Lower lobe of right lung (tissue), 2 donors: ENCODE data around the gene PSMA6. TPM values are rescaled to one million over a fixed set of nuclear protein-coding genes. Genes with fewer than 3 reads are reported as not detected.

ENCODE experiments used
- ATAC-seq, 2 donors: fragments of 200-7000 bp; cut with Tn5 transposase; one replicate each; pipeline ENCODE4 v1.9.1; 2020 to 2022; ENCODE audit warnings: mild to moderate bottlenecking in 2 of 2, moderate library complexity in 2 of 2
- DNase-seq: peaks from one replicate; pipeline ENCODE4 v3.0.0-alpha.2; 2020
- H3K27ac ChIP-seq: fragments of 200-600 bp; one replicate; pipeline ENCODE4 v1.8.0; 2022
- H3K27me3 ChIP-seq: fragments of 200-600 bp; one replicate; pipeline ENCODE4 v1.8.0; 2022; ENCODE audit warnings: low read depth
- H3K36me3 ChIP-seq: fragments of 200-600 bp; one replicate; pipeline ENCODE4 v1.8.0; 2022; ENCODE audit warnings: mild to moderate bottlenecking
- H3K4me1 ChIP-seq: fragments of 200-600 bp; one replicate; pipeline ENCODE4 v1.8.0; 2022
- H3K4me3 ChIP-seq: fragments of 200-600 bp; one replicate; pipeline ENCODE4 v1.8.0; 2022; ENCODE audit warnings: mild to moderate bottlenecking
- H3K9me3 ChIP-seq: fragments of 200-600 bp; one replicate; pipeline ENCODE4 v1.8.0; 2022
- intact Hi-C: fragments of 100-400 bp; cut with DNase I; formaldehyde crosslinking; loops from one replicate; pipeline ENCODE4 v1.11.0; 2022
- total RNA-seq: library from RNA; stranded (reverse); fragmentation: NEBNext Ultra II Directional; extraction: Animal tissue kit (Norgen Biotek cat#: 25700); gene quantifications from one replicate; pipeline ENCODE4 v1.2.1, GENCODE V29; 2021
- TF ChIP-seq, protein P1 (sequence below): fragments of 200-600 bp; IDR thresholded peaks from one replicate; pipeline ENCODE4 v1.8.0; 2022; ENCODE audit warnings: antibody characterized with exemption, mild to moderate bottlenecking
- donor health status: DM: no; HTN: yes; CAD: no; lungs with severe emphysema.

PSMA6 gene
- total RNA-seq, 1 donor from 2014 or later = 159 TPM

- ATAC-seq = no peak
- no peaks in the 10 kb centered on the region for H3K36me3 ChIP-seq
- TF ChIP-seq, protein P1, sequence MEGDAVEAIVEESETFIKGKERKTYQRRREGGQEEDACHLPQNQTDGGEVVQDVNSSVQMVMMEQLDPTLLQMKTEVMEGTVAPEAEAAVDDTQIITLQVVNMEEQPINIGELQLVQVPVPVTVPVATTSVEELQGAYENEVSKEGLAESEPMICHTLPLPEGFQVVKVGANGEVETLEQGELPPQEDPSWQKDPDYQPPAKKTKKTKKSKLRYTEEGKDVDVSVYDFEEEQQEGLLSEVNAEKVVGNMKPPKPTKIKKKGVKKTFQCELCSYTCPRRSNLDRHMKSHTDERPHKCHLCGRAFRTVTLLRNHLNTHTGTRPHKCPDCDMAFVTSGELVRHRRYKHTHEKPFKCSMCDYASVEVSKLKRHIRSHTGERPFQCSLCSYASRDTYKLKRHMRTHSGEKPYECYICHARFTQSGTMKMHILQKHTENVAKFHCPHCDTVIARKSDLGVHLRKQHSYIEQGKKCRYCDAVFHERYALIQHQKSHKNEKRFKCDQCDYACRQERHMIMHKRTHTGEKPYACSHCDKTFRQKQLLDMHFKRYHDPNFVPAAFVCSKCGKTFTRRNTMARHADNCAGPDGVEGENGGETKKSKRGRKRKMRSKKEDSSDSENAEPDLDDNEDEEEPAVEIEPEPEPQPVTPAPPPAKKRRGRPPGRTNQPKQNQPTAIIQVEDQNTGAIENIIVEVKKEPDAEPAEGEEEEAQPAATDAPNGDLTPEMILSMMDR = no peak
- no peak overlapping the region for H3K27ac ChIP-seq
- H3K27me3 ChIP-seq = no peaks in the 10 kb centered on the region
- DNase-seq = no peak
- intact Hi-C loops = no loop called here
- H3K4me3 ChIP-seq = no peak overlapping the region
- H3K4me1 ChIP-seq = no peaks in the 10 kb centered on the region
- H3K9me3 ChIP-seq = no peaks in the 10 kb centered on the region
These were observed 37.4 kb upstream of the PSMA6 start for GRCh38 chr14:35254736-35255135.

DNA sequence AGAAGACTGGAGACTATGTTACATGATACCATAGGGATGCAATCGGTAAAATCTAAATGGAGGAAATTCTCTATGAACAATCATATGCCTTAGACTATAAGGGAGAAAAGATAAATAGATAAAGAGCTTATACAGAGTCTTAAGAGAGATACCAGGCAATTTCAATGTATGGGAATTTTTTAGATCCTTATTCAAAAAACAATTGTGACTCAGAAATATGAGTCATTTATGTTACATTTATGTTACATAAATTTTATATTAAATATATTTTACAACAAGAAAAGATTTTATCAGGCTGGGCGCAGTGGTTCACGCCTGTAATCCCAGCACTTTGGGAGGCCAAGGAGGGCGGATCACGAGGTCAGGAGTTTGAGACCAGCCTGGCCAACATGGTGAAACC lies 36.5 kb upstream of the PSMA6 start:
- H3K4me3 ChIP-seq = no peak overlapping the region
- no peaks in the 10 kb centered on the region for H3K4me1 ChIP-seq
- no peaks in the 10 kb centered on the region for H3K9me3 ChIP-seq
- TF ChIP-seq, protein P1 = no peak
- ATAC-seq = no peak
- H3K27ac ChIP-seq = no peak overlapping the region
- no peaks in the 10 kb centered on the region for H3K36me3 ChIP-seq
- intact Hi-C loops = no loop called here
- H3K27me3 ChIP-seq = no peaks in the 10 kb centered on the region
- DNase-seq = no peak

DNA sequence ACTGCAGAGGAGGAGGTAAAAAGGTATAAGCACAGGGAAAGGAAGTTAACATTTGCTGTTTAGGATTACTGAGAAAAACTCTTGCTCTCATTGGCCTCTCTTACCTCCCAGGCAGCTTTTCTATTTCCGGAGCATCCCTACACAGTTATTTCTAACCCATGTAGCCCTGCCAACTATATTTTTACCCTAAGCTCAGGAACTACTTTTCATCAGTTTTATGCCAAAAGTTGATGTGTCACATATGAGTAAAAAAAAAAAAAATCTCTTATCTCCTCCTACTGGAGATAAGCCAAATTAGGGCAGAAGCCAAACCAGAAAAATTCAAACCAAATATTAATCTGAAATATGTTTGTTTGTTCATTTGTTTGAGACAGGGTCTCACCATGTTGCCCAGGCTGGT lies 34.4 kb upstream of the PSMA6 start:
- H3K27ac ChIP-seq = no peak overlapping the region
- intact Hi-C loops = no loop called here
- H3K4me3 ChIP-seq = no peak overlapping the region
- ATAC-seq (no peak), DNase-seq (no peak)
- H3K27me3 ChIP-seq = no peaks in the 10 kb centered on the region
- H3K4me1 ChIP-seq = no peaks in the 10 kb centered on the region
- H3K36me3 ChIP-seq = no peaks in the 10 kb centered on the region
- no peaks in the 10 kb centered on the region for H3K9me3 ChIP-seq
- TF ChIP-seq, protein P1 = no peak

- TF ChIP-seq, protein P1 = no peak
- ATAC-seq (no peak), DNase-seq (no peak)
- H3K36me3 ChIP-seq = no peaks in the 10 kb centered on the region
- intact Hi-C loops = no loop called here
- no peak overlapping the region for H3K27ac ChIP-seq
- no peaks in the 10 kb centered on the region for H3K27me3 ChIP-seq
- H3K4me1 ChIP-seq = no peaks in the 10 kb centered on the region
- no peak overlapping the region for H3K4me3 ChIP-seq
- no peaks in the 10 kb centered on the region for H3K9me3 ChIP-seq
These were observed 33.8 kb upstream of the PSMA6 start for GRCh38 chr14:35258420-35258819.

GRCh38 chr14:35261774-35262173 lies 30.4 kb upstream of the PSMA6 start:
- peak in 1 of 2 donors; percentile 37 for ATAC-seq
- no peak overlapping the region for H3K27ac ChIP-seq
- peaks cover 3% of the 10 kb centered on the region for H3K36me3 ChIP-seq
- TF ChIP-seq, protein P1 = peak; percentile 19
- H3K27me3 ChIP-seq = no peaks in the 10 kb centered on the region
- DNase-seq = no peak
- no peaks in the 10 kb centered on the region for H3K4me1 ChIP-seq
- intact Hi-C loops = no loop called here
- H3K4me3 ChIP-seq = no peak overlapping the region
- H3K9me3 ChIP-seq = no peaks in the 10 kb centered on the region

DNA sequence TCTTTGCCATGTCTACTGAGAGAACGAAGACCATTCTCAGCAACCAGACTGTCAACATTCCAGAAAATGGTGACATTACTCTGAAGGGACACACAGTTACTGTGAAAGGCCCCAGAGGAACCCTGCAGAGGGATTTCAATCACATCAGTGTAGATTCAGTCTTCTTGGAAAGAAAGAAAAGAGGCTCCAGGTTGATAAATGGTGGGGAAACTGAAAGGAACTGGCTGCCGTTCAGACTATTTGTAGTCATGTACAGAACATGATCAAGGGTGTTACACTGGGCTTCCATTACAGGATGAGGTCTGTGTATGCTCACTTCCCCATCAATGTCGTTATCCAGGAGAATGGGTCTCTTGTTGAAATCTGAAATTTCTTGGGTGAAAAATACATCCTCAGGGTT lies 29.7 kb upstream of the PSMA6 start:
- ATAC-seq = no peak
- TF ChIP-seq, protein P1 = no peak
- intact Hi-C loops = no loop called here
- peaks cover 9% of the 10 kb centered on the region for H3K36me3 ChIP-seq
- H3K27ac ChIP-seq = no peak overlapping the region
- no peaks in the 10 kb centered on the region for H3K27me3 ChIP-seq
- H3K4me3 ChIP-seq = no peak overlapping the region
- no peaks in the 10 kb centered on the region for H3K9me3 ChIP-seq
- no peaks in the 10 kb centered on the region for H3K4me1 ChIP-seq
- DNase-seq = no peak
